Astrocyte (in vitro differentiated cells and primary cell): ENCODE results near the gene COPS7B. TPM values are rescaled to one million over a fixed set of nuclear protein-coding genes. Genes with fewer than 3 reads are reported as not detected.
A peak's percentile ranks its signal among the peaks of the same experiment; 100 is the strongest.

Experiments
- DNase-seq: peaks from one replicate; pipeline ENCODE4 v3.0.0-alpha.2; 2010; ENCODE audit warnings: low read depth
- FAIRE-seq: peaks from 2 replicates; lab custom pipeline; 2011; peaks lifted over from hg19 to GRCh38; lab: Jason Lieb, UNC
- H2AFZ ChIP-seq: 2 replicates; pipeline ENCODE4 v1.6.0; 2012; ENCODE audit warnings: low read depth, low read length, inconsistent platforms
- H3K27ac ChIP-seq: 2 replicates; pipeline ENCODE4 v1.5.1; 2011; ENCODE audit warnings: low read depth, low read length, inconsistent platforms
- H3K27me3 ChIP-seq: 2 replicates; pipeline ENCODE4 v1.6.0; 2011; ENCODE audit warnings: low read length, inconsistent platforms; ENCODE audit not compliant: insufficient read depth
- H3K36me3 ChIP-seq: 2 replicates; pipeline ENCODE4 v1.5.1; 2011; ENCODE audit warnings: low read length, inconsistent platforms; ENCODE audit not compliant: insufficient read depth
- H3K4me1 ChIP-seq: 2 replicates; pipeline ENCODE4 v1.5.1; 2011; ENCODE audit warnings: low read length, inconsistent platforms; ENCODE audit not compliant: insufficient read depth
- H3K4me2 ChIP-seq: 2 replicates; pipeline ENCODE4 v1.6.0; 2012; ENCODE audit warnings: low read length, inconsistent platforms
- H3K4me3 ChIP-seq: 2 replicates; pipeline ENCODE4 v1.5.1; 2011; ENCODE audit warnings: low read depth, mild to moderate bottlenecking, low read length, inconsistent platforms; ENCODE audit not compliant: insufficient read depth
- H3K79me2 ChIP-seq: 2 replicates; pipeline ENCODE4 v1.6.0; 2012; ENCODE audit warnings: mild to moderate bottlenecking, low read length, inconsistent platforms; ENCODE audit not compliant: insufficient read depth
- H3K9ac ChIP-seq: 2 replicates; pipeline ENCODE4 v1.6.0; 2012; ENCODE audit warnings: mild to moderate bottlenecking, low read length, inconsistent platforms
- H3K9me3 ChIP-seq: 2 replicates; pipeline ENCODE4 v1.5.1; 2012; ENCODE audit warnings: low read depth, mild to moderate bottlenecking, low read length, inconsistent platforms; ENCODE audit not compliant: insufficient read depth
- H4K20me1 ChIP-seq: 2 replicates; pipeline ENCODE4 v1.6.0; 2012; ENCODE audit warnings: low read length, inconsistent platforms; ENCODE audit not compliant: insufficient read depth
- H3K27ac Mint-ChIP-seq: one replicate; pipeline ENCODE4 v1.8.0; 2021; ENCODE audit warnings: mild to moderate bottlenecking, mixed read lengths; ENCODE audit not compliant: unreplicated experiment
- H3K27me3 Mint-ChIP-seq: one replicate; pipeline ENCODE4 v1.8.0; 2021; ENCODE audit warnings: low read depth, mixed read lengths; ENCODE audit not compliant: unreplicated experiment
- H3K36me3 Mint-ChIP-seq: one replicate; pipeline ENCODE4 v1.8.0; 2021; ENCODE audit warnings: low read depth, mixed read lengths; ENCODE audit not compliant: unreplicated experiment
- H3K4me1 Mint-ChIP-seq: one replicate; pipeline ENCODE4 v1.8.0; 2021; ENCODE audit warnings: low read depth, mixed read lengths; ENCODE audit not compliant: unreplicated experiment
- H3K4me3 Mint-ChIP-seq: one replicate; pipeline ENCODE4 v1.8.0; 2021; ENCODE audit warnings: mild to moderate bottlenecking, moderate library complexity, mixed read lengths; ENCODE audit not compliant: unreplicated experiment
- H3K9me3 Mint-ChIP-seq: one replicate; pipeline ENCODE4 v1.8.0; 2021; ENCODE audit warnings: mild to moderate bottlenecking, mixed read lengths; ENCODE audit not compliant: unreplicated experiment
- CTCF ChIP-seq: IDR thresholded peaks from 2 replicates; pipeline ENCODE4 v1.5.1; 2011; ENCODE audit warnings: low read depth, mild to moderate bottlenecking, inconsistent platforms, low read length, moderate library complexity; ENCODE audit not compliant: insufficient read depth
- EZH2 ChIP-seq: IDR thresholded peaks from 2 replicates; pipeline ENCODE4 v1.6.1; 2012; ENCODE audit warnings: mild to moderate bottlenecking, low read length, inconsistent platforms; ENCODE audit not compliant: insufficient read depth
- total RNA-seq: library from RNA; stranded (reverse); gene quantifications from 2 replicates; pipeline ENCODE4 v1.2.1, GENCODE V29; 2021

COPS7B gene
- total RNA-seq, 1 donor from 2014 or later, result 45.0 TPM

GRCh38 chr2:231791107-231791506 is 4.9 kb downstream of the COPS7B start:
- Histone ChIP-seq H3K27ac (no peak overlapping the region), H3K4me2 (no peak overlapping the region), H3K79me2 (peaks cover 70% of the 10 kb centered on the region), H3K36me3 (peaks cover 13% of the 10 kb centered on the region), H3K4me3 (no peak overlapping the region), H3K27me3 (no peaks in the 10 kb centered on the region), H3K9ac (no peak overlapping the region), H3K9me3 (no peaks in the 10 kb centered on the region), H3K4me1 (peaks cover 4% of the 10 kb centered on the region), H4K20me1 (peaks cover 71% of the 10 kb centered on the region), H2AFZ (no peak overlapping the region)
- no peak overlapping the region for H3K4me3 Mint-ChIP-seq
- FAIRE-seq (no peak), DNase-seq (no peak)
- no peaks in the 10 kb centered on the region for H3K27me3 Mint-ChIP-seq
- no peak overlapping the region for H3K27ac Mint-ChIP-seq
- TF ChIP-seq EZH2, result no peak
- TF ChIP-seq CTCF, result no peak
- peaks cover 9% of the 10 kb centered on the region for H3K4me1 Mint-ChIP-seq
- H3K9me3 Mint-ChIP-seq, result no peaks in the 10 kb centered on the region
- peaks cover 8% of the 10 kb centered on the region for H3K36me3 Mint-ChIP-seq

- DNase-seq (no peak), FAIRE-seq (no peak)
- H3K4me2 ChIP-seq, result no peak overlapping the region
- H3K79me2 ChIP-seq, result peaks cover 50% of the 10 kb centered on the region
- H3K27ac Mint-ChIP-seq, result no peak overlapping the region
- peaks cover 15% of the 10 kb centered on the region for H3K36me3 Mint-ChIP-seq
- no peak overlapping the region for H2AFZ ChIP-seq
- no peaks in the 10 kb centered on the region for H3K9me3 Mint-ChIP-seq
- H3K4me1 Mint-ChIP-seq, result peaks cover 2% of the 10 kb centered on the region
- no peaks in the 10 kb centered on the region for H3K27me3 Mint-ChIP-seq
- H3K9ac ChIP-seq, result no peak overlapping the region
- H3K4me3 Mint-ChIP-seq, result no peak overlapping the region
- no peaks in the 10 kb centered on the region for H3K4me1 ChIP-seq
- no peaks in the 10 kb centered on the region for H3K9me3 ChIP-seq
- no peak overlapping the region for H3K27ac ChIP-seq
- no peak overlapping the region for H3K4me3 ChIP-seq
- TF ChIP-seq CTCF, result no peak
- TF ChIP-seq EZH2, result no peak
- no peaks in the 10 kb centered on the region for H3K27me3 ChIP-seq
- H3K36me3 ChIP-seq, result peaks cover 36% of the 10 kb centered on the region
- H4K20me1 ChIP-seq, result peaks cover 67% of the 10 kb centered on the region
These were observed 8.1 kb downstream of the COPS7B start for GRCh38 chr2:231794383-231794782.

GRCh38 chr2:231795525-231796327 is 9.5 kb downstream of the COPS7B start:
- Histone ChIP-seq H4K20me1 (peaks cover 68% of the 10 kb centered on the region), H2AFZ (no peak overlapping the region), H3K9me3 (no peaks in the 10 kb centered on the region), H3K4me1 (no peaks in the 10 kb centered on the region), H3K9ac (no peak overlapping the region), H3K36me3 (peaks cover 44% of the 10 kb centered on the region), H3K4me3 (no peak overlapping the region), H3K27me3 (no peaks in the 10 kb centered on the region), H3K79me2 (peaks cover 38% of the 10 kb centered on the region), H3K27ac (no peak overlapping the region), H3K4me2 (no peak overlapping the region)
- no peak overlapping the region for H3K27ac Mint-ChIP-seq
- peaks cover 2% of the 10 kb centered on the region for H3K4me1 Mint-ChIP-seq
- FAIRE-seq (peak; percentile 23), DNase-seq (peak; percentile 22)
- no peak overlapping the region for H3K4me3 Mint-ChIP-seq
- H3K9me3 Mint-ChIP-seq, result no peaks in the 10 kb centered on the region
- no peaks in the 10 kb centered on the region for H3K27me3 Mint-ChIP-seq
- peaks cover 15% of the 10 kb centered on the region for H3K36me3 Mint-ChIP-seq
- TF ChIP-seq CTCF (peak; percentile 37), EZH2 (no peak)
